ENCODE data around the gene SLCO2B1.

Gene SLCO2B1

GRCh38 chr11:75203138-75203537, 52.2 kb downstream of the SLCO2B1 start:
- no peak for DNase-seq (ENCODE audit: low read depth in 1 of 2, low spot score in 1 of 2)
- Histone ChIP-seq H3K27me3 (ENCODE audit: insufficient read depth, poor library complexity, severe bottlenecking) (no peaks in the 10 kb centered on the region), H3K4me3 (replicated peaks; ENCODE audit: insufficient read depth, low read length) (no peak overlapping the region), H3K27ac (replicated peaks) (no peak overlapping the region)
- TF ChIP-seq REST (IDR thresholded peaks at IDR 0.05; ENCODE audit: insufficient replicate concordance, low read depth) (no peak), CTCF (IDR thresholded peaks at IDR 0.05; ENCODE audit: insufficient read depth, low read length) (no peak), SPI1 (IDR thresholded peaks at IDR 0.05; ENCODE audit: borderline replicate concordance, low read depth) (no peak), POLR2AphosphoS5 (IDR thresholded peaks at IDR 0.05; ENCODE audit: low read depth) (no peak), GABPA (IDR thresholded peaks at IDR 0.05; ENCODE audit: low read depth) (no peak)

- H3K27me3 ChIP-seq (ENCODE audit: insufficient read depth, poor library complexity, severe bottlenecking), result no peaks in the 10 kb centered on the region
- no peak overlapping the region for H3K4me3 ChIP-seq (replicated peaks; ENCODE audit: insufficient read depth, low read length)
- DNase-seq (ENCODE audit: low read depth in 1 of 2, low spot score in 1 of 2), result no peak
- H3K27ac ChIP-seq (replicated peaks), result no peak overlapping the region
- TF ChIP-seq REST (IDR thresholded peaks at IDR 0.05; ENCODE audit: insufficient replicate concordance, low read depth) (no peak), CTCF (IDR thresholded peaks at IDR 0.05; ENCODE audit: insufficient read depth, low read length) (no peak), SPI1 (IDR thresholded peaks at IDR 0.05; ENCODE audit: borderline replicate concordance, low read depth) (no peak), POLR2AphosphoS5 (IDR thresholded peaks at IDR 0.05; ENCODE audit: low read depth) (no peak), GABPA (IDR thresholded peaks at IDR 0.05; ENCODE audit: low read depth) (no peak)
Measured at GRCh38 chr11:75203641-75204011, 52.7 kb downstream of the SLCO2B1 start.

GRCh38 chr11:75204012-75204674, 53.2 kb downstream of the SLCO2B1 start:
- Histone ChIP-seq H3K4me3 (replicated peaks; ENCODE audit: insufficient read depth, low read length) (no peak overlapping the region), H3K27me3 (ENCODE audit: insufficient read depth, poor library complexity, severe bottlenecking) (no peaks in the 10 kb centered on the region), H3K27ac (replicated peaks) (no peak overlapping the region)
- TF ChIP-seq CTCF (IDR thresholded peaks at IDR 0.05; ENCODE audit: insufficient read depth, low read length), result no peak
- DNase-seq (ENCODE audit: low read depth in 1 of 2, low spot score in 1 of 2), result no peak

Measured in HL-60 (cell line).